ENCODE data around the gene BRMS1.
A peak's percentile ranks its signal among the peaks of the same experiment; 100 is the strongest.

The BRMS1 gene

DNA sequence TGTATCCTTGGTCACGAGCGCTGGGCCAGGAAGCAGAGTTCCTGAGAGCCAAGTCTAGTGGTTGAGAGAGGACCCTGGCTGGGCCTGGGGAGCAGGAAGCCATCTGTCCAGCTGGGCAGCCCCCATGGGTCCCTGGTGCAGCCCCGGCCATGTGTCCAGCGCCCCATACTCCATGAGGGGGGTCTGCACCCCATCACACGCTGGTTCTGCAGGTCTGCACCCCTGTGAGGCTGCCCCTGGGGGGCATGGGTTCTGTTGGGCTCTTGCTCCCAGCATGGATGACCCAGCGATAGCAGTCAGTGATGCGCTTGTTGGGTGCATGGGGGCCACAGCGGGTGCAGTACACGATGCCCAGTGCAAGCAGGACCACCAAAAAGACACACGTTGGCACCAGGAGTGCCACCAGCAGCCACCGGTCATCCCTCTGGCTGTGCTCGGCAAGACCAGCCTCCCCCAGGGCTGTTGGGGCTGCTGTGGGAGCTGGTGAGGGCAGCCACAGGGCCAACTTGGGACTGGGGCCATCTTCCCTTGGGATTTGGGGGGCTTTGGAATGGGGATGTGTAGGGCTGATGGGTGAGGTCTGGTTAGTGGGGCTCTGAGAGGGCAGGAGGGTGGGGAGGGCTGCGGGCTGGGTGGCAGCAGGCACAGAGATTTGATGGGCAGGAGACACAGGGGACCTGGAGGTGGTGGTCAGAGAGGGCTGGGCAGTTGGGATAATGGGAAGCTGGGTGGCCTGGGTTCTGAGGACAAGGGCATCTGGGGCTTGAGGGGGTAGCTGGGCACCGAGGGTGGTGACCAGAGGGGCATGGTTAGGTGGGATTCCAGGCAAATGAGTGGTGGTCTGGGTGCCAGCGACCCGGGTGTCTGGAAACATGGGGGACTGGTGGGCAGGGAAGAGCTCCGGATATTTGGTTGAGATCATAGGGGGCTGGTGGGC is 30.1 kb downstream of the BRMS1 start:
- H3K4me1 ChIP-seq (ENCODE audit: low read depth, poor library complexity, severe bottlenecking): peaks cover 7% of the 10 kb centered on the region
- H3K4me2 ChIP-seq: no peak overlapping the region
- peaks cover 2% of the 10 kb centered on the region; the same call in 1 of the 2 replicates for H3K27me3 ChIP-seq (ENCODE audit: insufficient read depth, low read depth)
- TF ChIP-seq, protein P1, sequence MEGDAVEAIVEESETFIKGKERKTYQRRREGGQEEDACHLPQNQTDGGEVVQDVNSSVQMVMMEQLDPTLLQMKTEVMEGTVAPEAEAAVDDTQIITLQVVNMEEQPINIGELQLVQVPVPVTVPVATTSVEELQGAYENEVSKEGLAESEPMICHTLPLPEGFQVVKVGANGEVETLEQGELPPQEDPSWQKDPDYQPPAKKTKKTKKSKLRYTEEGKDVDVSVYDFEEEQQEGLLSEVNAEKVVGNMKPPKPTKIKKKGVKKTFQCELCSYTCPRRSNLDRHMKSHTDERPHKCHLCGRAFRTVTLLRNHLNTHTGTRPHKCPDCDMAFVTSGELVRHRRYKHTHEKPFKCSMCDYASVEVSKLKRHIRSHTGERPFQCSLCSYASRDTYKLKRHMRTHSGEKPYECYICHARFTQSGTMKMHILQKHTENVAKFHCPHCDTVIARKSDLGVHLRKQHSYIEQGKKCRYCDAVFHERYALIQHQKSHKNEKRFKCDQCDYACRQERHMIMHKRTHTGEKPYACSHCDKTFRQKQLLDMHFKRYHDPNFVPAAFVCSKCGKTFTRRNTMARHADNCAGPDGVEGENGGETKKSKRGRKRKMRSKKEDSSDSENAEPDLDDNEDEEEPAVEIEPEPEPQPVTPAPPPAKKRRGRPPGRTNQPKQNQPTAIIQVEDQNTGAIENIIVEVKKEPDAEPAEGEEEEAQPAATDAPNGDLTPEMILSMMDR (conservative IDR thresholded peaks at IDR 0.05; ENCODE audit: low read depth, low read length): no peak
- H3K4me3 ChIP-seq (IDR thresholded peaks at IDR 0.05; ENCODE audit: insufficient read depth, low read depth, low read length): no peak overlapping the region
- no peak overlapping the region for H3K9ac ChIP-seq
- H4K20me1 ChIP-seq (ENCODE audit: insufficient read depth): no peaks in the 10 kb centered on the region
- no peak overlapping the region for H2AFZ ChIP-seq (ENCODE audit: low read depth)
- no peak overlapping the region for H3K27ac ChIP-seq
- no peaks in the 10 kb centered on the region for H3K36me3 ChIP-seq (ENCODE audit: insufficient read depth)
- H3K79me2 ChIP-seq (ENCODE audit: insufficient read depth, low read depth): no peaks in the 10 kb centered on the region

GRCh38 chr11:66314186-66314501 is 30.8 kb downstream of the BRMS1 start:
- no peak overlapping the region for H3K9ac ChIP-seq
- H3K27me3 ChIP-seq (ENCODE audit: insufficient read depth, low read depth): peaks cover 2% of the 10 kb centered on the region; the same call in 1 of the 2 replicates
- no peak overlapping the region for H3K4me2 ChIP-seq
- TF ChIP-seq, protein P1 (conservative IDR thresholded peaks at IDR 0.05; ENCODE audit: low read depth, low read length): no peak
- H3K4me3 ChIP-seq (IDR thresholded peaks at IDR 0.05; ENCODE audit: insufficient read depth, low read depth, low read length): no peak overlapping the region
- H3K27ac ChIP-seq: no peak overlapping the region
- no peak overlapping the region for H2AFZ ChIP-seq (ENCODE audit: low read depth)
- H3K79me2 ChIP-seq (ENCODE audit: insufficient read depth, low read depth): no peaks in the 10 kb centered on the region
- no peaks in the 10 kb centered on the region for H4K20me1 ChIP-seq (ENCODE audit: insufficient read depth)
- H3K36me3 ChIP-seq (ENCODE audit: insufficient read depth): no peaks in the 10 kb centered on the region
- H3K4me1 ChIP-seq (ENCODE audit: low read depth, poor library complexity, severe bottlenecking): peaks cover 7% of the 10 kb centered on the region

DNA sequence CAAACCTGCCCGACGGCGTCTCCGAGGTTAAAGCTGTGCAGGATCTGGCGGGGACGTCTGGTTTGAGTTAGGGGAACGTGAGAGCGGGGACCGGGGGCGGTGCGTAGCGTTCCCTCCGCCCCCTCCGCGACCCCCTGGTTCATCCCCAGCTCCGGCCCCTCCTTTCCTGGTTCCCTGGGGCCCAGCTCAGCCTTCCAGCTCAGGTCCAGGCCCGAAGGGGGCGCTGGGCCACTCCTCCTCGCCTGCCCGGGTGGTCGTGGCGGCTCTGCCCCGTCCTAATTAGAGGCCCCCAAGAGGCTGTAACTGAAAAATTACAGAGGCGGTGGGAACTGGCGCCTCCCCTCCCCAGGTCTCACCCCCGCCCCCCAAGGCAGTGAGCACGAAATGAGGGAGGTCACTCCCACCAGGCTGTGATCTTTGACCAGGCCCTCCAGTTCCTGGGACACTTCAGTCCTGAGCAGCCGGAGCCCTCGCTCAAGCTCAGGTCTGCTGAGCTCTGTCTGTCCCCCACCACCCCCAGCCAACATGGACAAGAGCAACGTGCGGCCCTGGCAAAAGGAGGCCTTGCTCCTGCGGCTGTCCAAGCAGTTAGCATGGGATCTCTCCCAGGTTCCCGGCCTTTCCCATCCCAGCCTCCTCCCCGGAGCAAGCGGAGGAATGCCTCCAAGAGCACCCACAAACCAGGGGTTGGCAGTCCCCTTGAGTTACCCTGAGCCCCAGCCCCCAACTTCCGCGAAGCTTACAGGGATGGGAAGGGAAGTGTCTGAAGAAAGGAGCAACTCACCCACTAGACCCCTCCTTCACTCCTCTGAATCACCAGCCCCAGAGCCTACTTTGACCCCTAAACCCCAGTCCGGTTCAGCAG is 31.4 kb downstream of the BRMS1 start:
- no peaks in the 10 kb centered on the region for H3K36me3 ChIP-seq (ENCODE audit: insufficient read depth)
- H3K79me2 ChIP-seq (ENCODE audit: insufficient read depth, low read depth): no peaks in the 10 kb centered on the region
- H3K27ac ChIP-seq: no peak overlapping the region
- TF ChIP-seq, protein P1 (conservative IDR thresholded peaks at IDR 0.05; ENCODE audit: low read depth, low read length): no peak
- peaks cover 2% of the 10 kb centered on the region; the same call in 1 of the 2 replicates for H3K27me3 ChIP-seq (ENCODE audit: insufficient read depth, low read depth)
- peaks cover 7% of the 10 kb centered on the region for H3K4me1 ChIP-seq (ENCODE audit: low read depth, poor library complexity, severe bottlenecking)
- no peak overlapping the region; the same call in 1 of the 2 replicates for H3K9ac ChIP-seq
- H3K4me2 ChIP-seq: peak overlapping the region; percentile 59; the same call in 1 of the 2 replicates
- H3K4me3 ChIP-seq (IDR thresholded peaks at IDR 0.05; ENCODE audit: insufficient read depth, low read depth, low read length): no peak overlapping the region
- peak overlapping the region; percentile 72 for H2AFZ ChIP-seq (ENCODE audit: low read depth)
- H4K20me1 ChIP-seq (ENCODE audit: insufficient read depth): no peaks in the 10 kb centered on the region

- peaks cover 4% of the 10 kb centered on the region for H3K4me1 ChIP-seq (ENCODE audit: low read depth, poor library complexity, severe bottlenecking)
- peak overlapping the region; percentile 64 for H3K27ac ChIP-seq
- peaks cover 2% of the 10 kb centered on the region; the same call in 1 of the 2 replicates for H3K27me3 ChIP-seq (ENCODE audit: insufficient read depth, low read depth)
- no peaks in the 10 kb centered on the region for H4K20me1 ChIP-seq (ENCODE audit: insufficient read depth)
- no peaks in the 10 kb centered on the region for H3K79me2 ChIP-seq (ENCODE audit: insufficient read depth, low read depth)
- no peaks in the 10 kb centered on the region for H3K36me3 ChIP-seq (ENCODE audit: insufficient read depth)
- H3K9ac ChIP-seq: no peak overlapping the region; the same call in 1 of the 2 replicates
- TF ChIP-seq, protein P1 (conservative IDR thresholded peaks at IDR 0.05; ENCODE audit: low read depth, low read length): no peak
- no peak overlapping the region for H3K4me3 ChIP-seq (IDR thresholded peaks at IDR 0.05; ENCODE audit: insufficient read depth, low read depth, low read length)
- peak overlapping the region; percentile 89 for H3K4me2 ChIP-seq
- peak overlapping the region; percentile 74 for H2AFZ ChIP-seq (ENCODE audit: low read depth)
Measured at GRCh38 chr11:66312549-66313320, 32.2 kb downstream of the BRMS1 start.
